ENCODE data around the gene CYB5A. TPM values are rescaled to one million over a fixed set of nuclear protein-coding genes. Genes with fewer than 3 reads are reported as not detected.
"Not testable (repeated sequence)": the region's sequence is repeated elsewhere in the genome, so short reads cannot be mapped to it uniquely, and the experiment has no call there.

The CYB5A gene
- total RNA-seq, 2 experiments from 2014 or later, result 77.8 to 78.3 TPM

- CTCF ChIA-PET, result interaction anchor here (1.0 kb wide), 1 partner anchor 20 kb away, joined by 4 read pairs; no protein-coding TSS in a partner anchor
- Mint-ChIP-seq H3K36me3 (ENCODE audit: low read depth) (peaks cover 5% of the 10 kb centered on the region), H3K4me1 (ENCODE audit: low read depth) (peaks cover 17% of the 10 kb centered on the region), H3K9me3 (no peaks in the 10 kb centered on the region), H3K27me3 (ENCODE audit: low read depth) (no peaks in the 10 kb centered on the region), H3K4me3 (no peak overlapping the region), H3K27ac (no peak overlapping the region)
- DNase-seq, result no peak
- intact Hi-C loops (cut with micrococcal nuclease), result loop anchor here (1.0 to 5.0 kb wide), 7 partner anchors 45 to 915 kb away; partner anchors contain the start of genes PTGR3, TIMM21 and ZNF407
Measured at GRCh38 chr18:74292541-74292858, 737 bp upstream of the CYB5A start.

GRCh38 chr18:74291472-74291770 is 342 bp downstream of the CYB5A start:
- DNase-seq, result no peak
- Mint-ChIP-seq H3K4me3 (no peak overlapping the region), H3K36me3 (ENCODE audit: low read depth) (peaks cover 5% of the 10 kb centered on the region), H3K27ac (peak overlapping the region; percentile 59), H3K27me3 (ENCODE audit: low read depth) (no peaks in the 10 kb centered on the region), H3K4me1 (ENCODE audit: low read depth) (peaks cover 20% of the 10 kb centered on the region), H3K9me3 (no peaks in the 10 kb centered on the region)
- CTCF ChIA-PET, result no interaction called here
- intact Hi-C loops (cut with micrococcal nuclease), result loop anchor here (5.0 kb wide), 3 partner anchors 44 to 916 kb away; partner anchors contain the start of gene PTGR3

- DNase-seq, result peak; percentile 17
- CTCF ChIA-PET, result interaction anchor here (1.5 kb wide), 1 partner anchor 203 kb away, joined by 3 read pairs; no protein-coding TSS in a partner anchor
- Mint-ChIP-seq H3K4me1 (ENCODE audit: low read depth) (peaks cover 20% of the 10 kb centered on the region), H3K27me3 (ENCODE audit: low read depth) (no peaks in the 10 kb centered on the region), H3K4me3 (no peak overlapping the region), H3K9me3 (no peaks in the 10 kb centered on the region), H3K36me3 (ENCODE audit: low read depth) (peaks cover 5% of the 10 kb centered on the region), H3K27ac (no peak overlapping the region)
- intact Hi-C loops (cut with micrococcal nuclease), result loop anchor here (5.0 kb wide), 3 partner anchors 44 to 916 kb away; partner anchors contain the start of gene PTGR3
Measured at GRCh38 chr18:74290794-74291471, 830 bp downstream of the CYB5A start.

GRCh38 chr18:74290021-74290420 is 1.7 kb downstream of the CYB5A start:
- intact Hi-C loops (cut with micrococcal nuclease), result loop anchor here (5.0 kb wide), 3 partner anchors 43 to 917 kb away; partner anchors contain the start of gene PTGR3
- no peaks in the 10 kb centered on the region for H3K9me3 Mint-ChIP-seq
- peaks cover 5% of the 10 kb centered on the region for H3K36me3 Mint-ChIP-seq (ENCODE audit: low read depth)
- H3K27ac Mint-ChIP-seq, result no peak overlapping the region
- H3K4me3 Mint-ChIP-seq, result no peak overlapping the region
- no peaks in the 10 kb centered on the region for H3K27me3 Mint-ChIP-seq (ENCODE audit: low read depth)
- no peak for DNase-seq
- H3K4me1 Mint-ChIP-seq (ENCODE audit: low read depth), result peaks cover 20% of the 10 kb centered on the region
- CTCF ChIA-PET, result interaction anchor here (1.5 kb wide), 1 partner anchor 204 kb away, joined by 3 read pairs; no protein-coding TSS in a partner anchor

- CTCF ChIA-PET, result no interaction called here
- DNase-seq, result no peak
- no peaks in the 10 kb centered on the region for H3K9me3 Mint-ChIP-seq
- no peak overlapping the region for H3K27ac Mint-ChIP-seq
- peaks cover 20% of the 10 kb centered on the region for H3K4me1 Mint-ChIP-seq (ENCODE audit: low read depth)
- intact Hi-C loops (cut with micrococcal nuclease), result no loop called here
- H3K36me3 Mint-ChIP-seq (ENCODE audit: low read depth), result peaks cover 5% of the 10 kb centered on the region
- H3K4me3 Mint-ChIP-seq, result no peak overlapping the region
- H3K27me3 Mint-ChIP-seq (ENCODE audit: low read depth), result no peaks in the 10 kb centered on the region
Measured at GRCh38 chr18:74289137-74289536, 2.6 kb downstream of the CYB5A start.

GRCh38 chr18:74288730-74289129 is 3.0 kb downstream of the CYB5A start:
- intact Hi-C loops (cut with micrococcal nuclease), result no loop called here
- Mint-ChIP-seq H3K27ac (no peak overlapping the region), H3K27me3 (ENCODE audit: low read depth) (no peaks in the 10 kb centered on the region), H3K9me3 (no peaks in the 10 kb centered on the region), H3K4me1 (ENCODE audit: low read depth) (peaks cover 20% of the 10 kb centered on the region), H3K36me3 (ENCODE audit: low read depth) (peaks cover 5% of the 10 kb centered on the region), H3K4me3 (no peak overlapping the region)
- CTCF ChIA-PET, result no interaction called here
- DNase-seq, result no peak

- peaks cover 5% of the 10 kb centered on the region for H3K36me3 Mint-ChIP-seq (ENCODE audit: low read depth)
- CTCF ChIA-PET, result no interaction called here
- intact Hi-C loops (cut with micrococcal nuclease), result no loop called here
- peaks cover 26% of the 10 kb centered on the region for H3K4me1 Mint-ChIP-seq (ENCODE audit: low read depth)
- DNase-seq, result no peak
- no peak overlapping the region for H3K4me3 Mint-ChIP-seq
- no peaks in the 10 kb centered on the region for H3K9me3 Mint-ChIP-seq
- no peak overlapping the region for H3K27ac Mint-ChIP-seq
- no peaks in the 10 kb centered on the region for H3K27me3 Mint-ChIP-seq (ENCODE audit: low read depth)
Measured at GRCh38 chr18:74288041-74288440, 3.7 kb downstream of the CYB5A start.

- Mint-ChIP-seq H3K4me3 (no peak overlapping the region), H3K4me1 (ENCODE audit: low read depth) (peaks cover 33% of the 10 kb centered on the region), H3K27ac (no peak overlapping the region), H3K9me3 (no peaks in the 10 kb centered on the region), H3K27me3 (ENCODE audit: low read depth) (no peaks in the 10 kb centered on the region), H3K36me3 (ENCODE audit: low read depth) (peaks cover 5% of the 10 kb centered on the region)
- intact Hi-C loops (cut with micrococcal nuclease), result no loop called here
- CTCF ChIA-PET, result interaction anchor here (0.7 kb wide), 1 partner anchor 213 kb away, joined by 3 read pairs; no protein-coding TSS in a partner anchor
- no peak for DNase-seq
Measured at GRCh38 chr18:74286856-74287255, 4.9 kb downstream of the CYB5A start.

- H3K4me1 Mint-ChIP-seq (ENCODE audit: low read depth), result peaks cover 36% of the 10 kb centered on the region
- no peak for DNase-seq
- no peak overlapping the region for H3K4me3 Mint-ChIP-seq
- CTCF ChIA-PET, result interaction anchor here (0.7 kb wide), 1 partner anchor 67 kb away, joined by 3 read pairs; no protein-coding TSS in a partner anchor
- intact Hi-C loops (cut with micrococcal nuclease), result no loop called here
- no peak overlapping the region for H3K27ac Mint-ChIP-seq
- H3K36me3 Mint-ChIP-seq (ENCODE audit: low read depth), result peaks cover 3% of the 10 kb centered on the region
- H3K27me3 Mint-ChIP-seq (ENCODE audit: low read depth), result no peaks in the 10 kb centered on the region
- H3K9me3 Mint-ChIP-seq, result no peaks in the 10 kb centered on the region
Measured at GRCh38 chr18:74286106-74286855, 5.5 kb downstream of the CYB5A start.

- peaks cover 35% of the 10 kb centered on the region for H3K4me1 Mint-ChIP-seq (ENCODE audit: low read depth)
- H3K9me3 Mint-ChIP-seq; intact Hi-C loops (cut with micrococcal nuclease); CTCF ChIA-PET; H3K4me3 Mint-ChIP-seq; H3K27me3 Mint-ChIP-seq (ENCODE audit: low read depth); DNase-seq; H3K36me3 Mint-ChIP-seq (ENCODE audit: low read depth); H3K27ac Mint-ChIP-seq: not testable (repeated sequence)
Measured at GRCh38 chr18:74285583-74285982, 6.2 kb downstream of the CYB5A start.

GRCh38 chr18:74284980-74285355 is 6.8 kb downstream of the CYB5A start:
- CTCF ChIA-PET, result no interaction called here
- no peaks in the 10 kb centered on the region for H3K27me3 Mint-ChIP-seq (ENCODE audit: low read depth)
- intact Hi-C loops (cut with micrococcal nuclease), result no loop called here
- no peaks in the 10 kb centered on the region for H3K9me3 Mint-ChIP-seq
- peaks cover 32% of the 10 kb centered on the region for H3K4me1 Mint-ChIP-seq (ENCODE audit: low read depth)
- H3K4me3 Mint-ChIP-seq, result no peak overlapping the region
- DNase-seq, result no peak
- no peak overlapping the region for H3K27ac Mint-ChIP-seq
- H3K36me3 Mint-ChIP-seq (ENCODE audit: low read depth), result no peaks in the 10 kb centered on the region

GRCh38 chr18:74284191-74284979 is 7.4 kb downstream of the CYB5A start:
- Mint-ChIP-seq H3K4me1 (ENCODE audit: low read depth) (peaks cover 32% of the 10 kb centered on the region), H3K27me3 (ENCODE audit: low read depth) (no peaks in the 10 kb centered on the region), H3K27ac (no peak overlapping the region), H3K9me3 (no peaks in the 10 kb centered on the region), H3K36me3 (ENCODE audit: low read depth) (no peaks in the 10 kb centered on the region), H3K4me3 (no peak overlapping the region)
- no peak for DNase-seq
- intact Hi-C loops (cut with micrococcal nuclease), result no loop called here
- CTCF ChIA-PET, result no interaction called here
